ENCODE results near the gene ZNF644.

The ZNF644 gene

GRCh38 chr1:91020967-91021685 lies 709 bp downstream of the ZNF644 start:
- DNase-seq: peak; percentile 89

DNA sequence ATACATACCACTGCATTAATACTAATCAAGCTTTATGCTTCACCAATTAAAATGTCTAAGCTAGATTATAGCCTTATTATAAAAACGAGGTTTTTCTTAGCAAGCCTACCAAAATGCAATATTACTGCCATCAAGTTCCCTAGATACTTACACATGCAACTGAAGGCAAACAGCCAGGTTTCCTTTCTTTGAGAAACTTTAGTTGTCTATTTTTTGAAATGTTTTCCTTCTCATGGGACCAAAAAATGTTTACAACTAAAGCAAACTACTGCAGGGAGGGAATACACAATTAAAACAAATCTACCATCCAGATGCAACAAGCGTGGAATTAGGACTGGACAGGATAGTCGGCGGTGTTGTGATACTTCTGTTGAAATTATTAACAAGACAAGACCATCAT lies 1.3 kb downstream of the ZNF644 start:
- no peak for DNase-seq

DNA sequence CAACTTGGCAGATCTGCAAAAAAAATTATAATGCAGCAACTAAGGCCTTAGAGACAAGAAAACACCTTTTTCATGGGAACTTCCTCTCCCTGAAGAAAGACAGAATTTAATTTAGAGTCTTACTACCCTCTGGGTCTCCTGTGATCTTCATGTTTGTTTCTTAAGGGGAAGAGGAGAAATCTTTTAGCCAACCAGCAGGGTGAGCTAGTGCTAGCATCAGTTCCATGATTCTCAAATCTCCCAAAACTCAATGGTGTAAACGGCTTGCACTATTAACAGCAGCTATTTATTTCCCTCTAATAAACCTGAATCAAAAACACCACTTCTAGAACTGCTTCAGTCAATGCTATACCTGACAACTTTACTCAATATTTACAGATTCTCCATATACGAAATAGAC lies 3.8 kb downstream of the ZNF644 start:
- DNase-seq: no peak

- no peak for DNase-seq
Measured at GRCh38 chr1:91015794-91016550, 5.9 kb downstream of the ZNF644 start.

DNA sequence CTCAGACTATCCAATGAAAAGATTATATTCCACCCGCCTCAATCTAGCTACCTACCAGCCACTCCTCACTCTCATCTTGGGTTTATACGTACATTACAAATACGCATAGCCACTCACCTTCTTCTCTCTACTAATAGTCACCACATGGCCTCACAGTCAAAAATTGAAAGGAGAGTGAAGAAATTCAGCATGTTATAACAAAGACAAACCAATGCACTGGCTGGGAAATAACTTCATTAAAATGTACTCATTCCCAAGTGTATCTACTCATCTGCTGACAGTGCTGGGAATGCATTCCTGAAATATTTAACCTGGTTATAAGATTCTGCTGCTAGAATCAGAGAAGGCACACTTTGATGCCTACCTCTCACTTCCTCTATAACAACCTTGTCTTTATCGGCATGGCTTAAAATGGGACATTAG lies 6.5 kb downstream of the ZNF644 start:
- no peak for DNase-seq

GRCh38 chr1:91014475-91014874 lies 7.4 kb downstream of the ZNF644 start:
- no peak for DNase-seq

- DNase-seq: no peak
Measured at GRCh38 chr1:91013302-91013701, 8.5 kb downstream of the ZNF644 start.

DNA sequence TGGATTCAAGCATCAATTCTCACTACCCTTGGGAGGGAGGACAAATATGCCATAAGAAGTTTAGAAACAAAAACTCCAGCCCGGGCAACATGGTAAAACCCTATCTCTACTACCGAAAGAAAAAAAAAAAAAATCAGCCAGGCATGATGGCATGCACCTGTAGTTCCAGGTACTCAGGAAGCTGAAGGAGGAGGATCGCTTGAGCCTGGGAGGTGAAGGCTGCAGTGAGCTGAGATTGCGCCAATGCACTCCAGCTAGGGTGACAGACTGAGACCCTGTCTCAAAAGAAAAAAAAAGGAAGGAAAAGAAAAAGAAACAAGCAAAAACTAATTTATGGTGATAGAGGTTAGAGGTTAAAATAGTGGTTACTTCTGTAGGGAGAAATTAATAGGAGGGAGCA lies 9.6 kb downstream of the ZNF644 start:
- no peak for DNase-seq

DNA sequence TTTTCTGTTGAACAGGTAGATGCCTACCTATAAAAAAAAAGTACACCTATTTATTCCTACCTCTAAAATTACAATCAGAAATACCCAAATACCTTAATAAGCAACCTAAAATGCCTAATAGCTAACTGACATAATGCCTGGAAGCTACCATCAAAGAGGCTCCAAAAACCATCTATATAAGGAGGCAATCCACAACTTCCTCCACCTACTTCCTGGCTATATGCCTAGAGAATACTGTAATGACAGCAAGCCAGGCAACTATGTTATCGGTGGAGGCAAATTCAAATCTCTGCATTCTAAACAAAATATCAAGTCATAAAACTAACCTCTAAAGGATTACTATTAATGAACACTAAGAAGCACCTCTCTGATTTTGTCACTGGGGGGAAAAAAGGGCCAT lies 10.1 kb downstream of the ZNF644 start:
- no peak for DNase-seq

- DNase-seq: no peak
Measured at GRCh38 chr1:91007827-91008226, 14.0 kb downstream of the ZNF644 start.

- DNase-seq: no peak
Measured at GRCh38 chr1:91007092-91007491, 14.7 kb downstream of the ZNF644 start.

- no peak for DNase-seq
Measured at GRCh38 chr1:91006113-91006908, 15.5 kb downstream of the ZNF644 start.

DNA sequence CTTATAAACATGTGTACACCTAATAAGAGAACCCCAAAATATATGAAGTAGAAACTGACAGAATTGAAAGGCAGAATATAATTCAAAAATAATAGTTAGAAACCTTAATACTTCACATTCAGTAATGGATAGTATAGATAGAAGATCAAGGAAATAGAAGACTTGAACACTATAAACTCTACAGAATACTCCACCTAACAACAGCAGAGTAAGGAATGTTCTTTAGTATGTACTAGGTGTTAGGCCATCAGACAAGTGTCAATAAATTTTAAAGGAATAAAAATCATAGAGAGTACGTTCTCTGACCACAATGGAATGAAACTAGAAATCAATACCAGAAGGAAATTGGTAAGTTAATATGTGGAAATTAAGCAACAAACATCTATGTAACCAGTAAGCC lies 16.6 kb downstream of the ZNF644 start:
- no peak for DNase-seq

GRCh38 chr1:91004145-91004544 lies 17.7 kb downstream of the ZNF644 start:
- no peak for DNase-seq

DNA sequence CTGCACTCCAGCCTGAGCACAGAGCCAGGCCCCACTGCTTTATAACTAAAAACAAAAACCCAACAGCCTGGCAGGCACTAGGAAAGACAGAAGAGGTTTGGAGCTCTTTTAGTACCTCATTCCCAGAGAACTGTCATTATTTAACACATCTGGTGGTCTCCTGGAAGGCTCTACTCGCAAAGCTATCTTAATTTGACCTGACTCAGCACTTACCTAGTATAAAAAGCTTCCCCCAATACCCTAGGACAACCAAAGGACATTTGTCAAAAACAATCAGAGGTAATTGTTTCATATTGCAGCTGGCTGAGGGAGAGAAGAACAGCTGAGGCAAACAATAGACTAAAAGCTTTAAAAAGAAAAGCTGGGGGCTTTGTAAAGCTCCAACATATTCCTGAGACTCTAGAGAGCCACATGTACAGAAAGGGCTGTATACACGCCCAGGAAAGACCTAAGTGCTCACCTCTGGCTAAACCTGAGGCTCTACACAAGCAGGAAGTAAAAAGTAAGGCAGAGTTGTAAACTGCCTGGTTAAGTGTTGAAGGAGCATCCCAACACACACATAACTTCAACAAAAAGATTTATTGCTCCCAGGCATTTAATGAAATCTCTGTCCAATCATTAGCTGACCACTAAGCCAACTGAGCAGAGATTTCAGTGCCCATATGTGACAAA lies 25.0 kb downstream of the ZNF644 start:
- no peak for DNase-seq

DNA sequence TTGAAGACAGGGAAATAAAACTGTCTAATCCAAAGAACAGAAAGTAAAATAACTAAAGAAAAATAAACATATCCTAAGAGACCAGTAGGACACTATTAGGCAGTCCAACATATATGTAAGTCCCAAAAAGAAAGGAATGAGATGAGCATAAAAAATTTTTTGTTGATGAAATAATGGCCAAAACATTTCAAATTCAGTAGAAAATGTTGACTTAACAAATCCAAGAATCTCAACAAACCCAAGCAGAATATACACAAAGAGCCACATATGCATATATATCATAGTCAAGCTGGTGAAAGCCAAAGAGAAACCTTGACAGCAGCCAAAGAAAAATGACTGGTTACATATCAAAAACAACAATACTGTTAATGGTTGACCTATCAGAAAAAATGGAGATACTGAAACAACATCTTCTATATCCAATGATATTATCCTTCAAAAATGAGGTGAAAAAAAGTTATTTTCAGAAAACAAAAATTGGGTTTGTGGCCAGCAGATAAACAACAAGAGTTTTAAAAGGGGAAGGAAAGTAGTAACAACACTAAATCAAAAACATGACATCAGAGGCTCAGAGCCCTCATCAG lies 26.4 kb downstream of the ZNF644 start:
- DNase-seq: no peak

GRCh38 chr1:90994461-90994860 lies 27.4 kb downstream of the ZNF644 start:
- no peak for DNase-seq

- DNase-seq: no peak
Measured at GRCh38 chr1:90993245-90993644, 28.6 kb downstream of the ZNF644 start.

- DNase-seq: no peak
Measured at GRCh38 chr1:90990779-90991178, 31.1 kb downstream of the ZNF644 start.

DNA sequence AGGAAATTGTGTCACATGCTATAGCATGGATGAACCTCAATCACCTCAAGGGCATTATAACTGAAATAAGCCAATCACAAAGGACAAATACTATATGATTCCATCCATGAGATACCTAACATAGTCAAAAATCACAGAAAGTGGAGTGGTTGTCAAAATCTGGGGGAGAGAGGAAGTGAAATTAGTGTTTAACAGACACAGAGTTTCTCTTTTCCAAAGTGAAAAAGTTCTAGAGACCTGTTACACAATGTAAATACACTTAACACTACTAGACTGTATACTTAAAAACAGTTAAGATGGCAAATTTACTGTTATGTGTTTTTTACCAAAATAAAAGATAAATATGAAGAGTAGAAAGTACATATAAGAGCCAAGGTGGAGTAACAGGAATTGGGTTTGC lies 31.8 kb downstream of the ZNF644 start:
- no peak for DNase-seq

DNA sequence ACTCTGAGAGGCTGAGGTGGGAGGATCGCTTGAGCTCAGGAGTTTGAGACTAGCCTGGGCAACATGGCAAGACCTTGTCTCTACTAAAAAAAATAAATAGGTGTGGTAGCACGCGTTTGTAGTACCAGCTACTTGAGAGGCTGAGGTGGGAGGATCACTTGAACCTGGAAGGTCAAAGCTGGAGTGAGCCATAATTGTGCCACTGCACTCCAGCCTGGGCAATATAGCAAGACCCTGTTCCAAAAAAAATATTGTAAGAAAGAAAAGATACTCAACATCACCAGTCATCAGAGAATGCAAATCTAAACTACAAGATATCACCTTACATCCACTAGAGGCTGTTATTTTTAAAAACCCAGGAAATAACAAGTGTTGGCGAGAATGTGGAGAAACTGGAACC lies 32.5 kb downstream of the ZNF644 start:
- DNase-seq: no peak

- DNase-seq: no peak
Measured at GRCh38 chr1:90987841-90988240, 34.0 kb downstream of the ZNF644 start.

- no peak for DNase-seq
Measured at GRCh38 chr1:90986953-90987352, 34.9 kb downstream of the ZNF644 start.

Data from right forelimb (tissue), 1 donor.